HG03354 (cell line): ENCODE measurements around the gene GALM.
"Not testable (repeated sequence)": the region's sequence is repeated elsewhere in the genome, so short reads cannot be mapped to it uniquely, and the experiment has no call there.

Experiments used
- ATAC-seq: cut with Tn5 transposase; IDR thresholded peaks from one replicate; pipeline ENCODE4 v1.9.1; 2021; ENCODE audit warnings: mild to moderate bottlenecking; ENCODE audit not compliant: unreplicated experiment, poor library complexity, severe bottlenecking

Gene GALM

GRCh38 chr2:38665854-38666555 is at the start of gene GALM:
Gene GALM (plus strand): TSS chr2:38666114. CDS start chr2:38666162, 48 bp downstream.
- peak; percentile 64 for ATAC-seq

DNA sequence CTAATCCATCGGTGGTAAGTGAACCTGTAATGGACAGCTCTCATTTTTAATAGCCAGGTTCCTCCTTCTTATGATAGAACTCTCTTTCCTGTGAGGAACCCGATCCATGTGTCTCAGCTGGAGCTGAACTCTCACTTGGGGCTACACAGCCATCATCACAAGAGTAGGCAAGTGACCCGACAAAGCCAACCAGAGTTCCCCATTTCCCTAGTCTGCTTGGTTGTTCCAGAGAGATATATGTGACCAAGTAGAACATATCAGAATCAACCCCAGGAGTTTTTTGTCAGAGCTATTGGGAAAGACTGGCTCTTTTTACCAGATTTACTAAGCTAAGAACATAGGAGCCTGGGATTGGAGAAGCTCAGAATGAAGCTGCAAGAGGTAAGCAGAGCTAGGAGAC is 48.6 kb upstream of the GALM start:
- ATAC-seq = no peak

- peak; percentile 49 for ATAC-seq
Observed at GRCh38 chr2:38619458-38620164, 46.3 kb upstream of the GALM start.

- no peak for ATAC-seq
Observed at GRCh38 chr2:38620282-38620977, 45.5 kb upstream of the GALM start.

- no peak for ATAC-seq
Observed at GRCh38 chr2:38621018-38621417, 44.9 kb upstream of the GALM start.

DNA sequence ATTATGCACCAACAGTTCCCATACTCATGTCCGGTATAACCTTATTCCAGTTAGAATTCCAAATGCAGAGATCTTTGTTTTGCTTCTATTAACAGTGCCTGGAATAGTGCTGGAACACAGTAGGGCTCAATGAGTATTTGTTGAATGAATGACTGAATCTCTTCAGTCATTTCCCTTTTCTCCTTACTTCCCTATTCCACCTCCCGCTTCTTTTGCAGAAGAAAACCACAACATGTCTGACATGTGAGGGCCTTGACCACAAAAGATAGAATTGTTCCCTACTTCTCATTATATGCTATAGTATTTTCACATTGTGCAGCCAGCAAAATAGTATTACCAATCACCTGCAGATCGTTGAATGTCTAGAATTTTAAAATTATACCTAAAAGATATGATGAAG is 43.7 kb upstream of the GALM start:
- no peak for ATAC-seq

- ATAC-seq = no peak
Observed at GRCh38 chr2:38626326-38627035, 39.4 kb upstream of the GALM start.

- ATAC-seq = no peak
Observed at GRCh38 chr2:38627391-38627790, 38.5 kb upstream of the GALM start.

- no peak for ATAC-seq
Observed at GRCh38 chr2:38629684-38630083, 36.2 kb upstream of the GALM start.

GRCh38 chr2:38631976-38632375 is 33.9 kb upstream of the GALM start:
- ATAC-seq = peak; percentile 45

DNA sequence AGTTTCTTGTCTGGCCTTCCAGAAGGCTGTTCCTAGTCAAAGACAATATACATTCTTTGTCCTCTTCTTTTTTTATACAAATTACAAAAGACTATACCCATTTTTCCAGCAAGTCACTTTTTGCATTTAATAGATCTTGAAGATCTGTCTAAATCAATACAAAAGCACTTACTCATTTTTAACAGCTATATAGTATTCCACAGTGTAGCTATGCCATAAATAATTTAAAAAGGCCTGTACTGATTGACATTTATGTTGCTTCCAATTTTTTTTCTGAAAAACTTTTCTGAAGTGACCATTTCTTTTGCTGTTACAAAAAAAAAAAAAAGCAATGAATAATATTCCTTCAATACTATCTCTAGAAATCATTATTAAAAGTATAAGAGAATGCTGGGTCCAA is 32.9 kb upstream of the GALM start:
- ATAC-seq = no peak

GRCh38 chr2:38633895-38634294 is 32.0 kb upstream of the GALM start:
- ATAC-seq = no peak

GRCh38 chr2:38634684-38635083 is 31.2 kb upstream of the GALM start:
- peak; percentile 89 for ATAC-seq

GRCh38 chr2:38635139-38635538 is 30.8 kb upstream of the GALM start:
- no peak for ATAC-seq

DNA sequence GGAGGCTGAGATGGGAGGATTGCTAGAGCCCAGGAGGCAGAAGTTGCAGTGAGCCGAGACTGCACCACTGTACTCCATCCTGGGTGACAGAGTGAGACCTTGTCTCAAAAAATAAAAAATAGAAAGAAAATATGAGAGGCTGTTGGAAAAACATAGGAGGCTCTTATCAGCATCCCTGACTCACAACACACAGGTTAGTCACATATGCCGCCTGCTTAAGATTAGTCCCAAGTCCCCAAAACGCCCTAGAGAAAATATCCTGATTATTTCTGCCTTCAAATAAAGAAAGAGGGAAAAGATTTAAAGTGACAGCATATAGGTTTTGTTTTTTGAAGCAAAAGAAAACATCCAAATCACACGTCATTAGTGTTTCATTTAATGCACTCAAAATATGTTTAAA is 29.8 kb upstream of the GALM start:
- no peak for ATAC-seq

- not testable (repeated sequence) for ATAC-seq
Observed at GRCh38 chr2:38642373-38643017, 23.4 kb upstream of the GALM start.

DNA sequence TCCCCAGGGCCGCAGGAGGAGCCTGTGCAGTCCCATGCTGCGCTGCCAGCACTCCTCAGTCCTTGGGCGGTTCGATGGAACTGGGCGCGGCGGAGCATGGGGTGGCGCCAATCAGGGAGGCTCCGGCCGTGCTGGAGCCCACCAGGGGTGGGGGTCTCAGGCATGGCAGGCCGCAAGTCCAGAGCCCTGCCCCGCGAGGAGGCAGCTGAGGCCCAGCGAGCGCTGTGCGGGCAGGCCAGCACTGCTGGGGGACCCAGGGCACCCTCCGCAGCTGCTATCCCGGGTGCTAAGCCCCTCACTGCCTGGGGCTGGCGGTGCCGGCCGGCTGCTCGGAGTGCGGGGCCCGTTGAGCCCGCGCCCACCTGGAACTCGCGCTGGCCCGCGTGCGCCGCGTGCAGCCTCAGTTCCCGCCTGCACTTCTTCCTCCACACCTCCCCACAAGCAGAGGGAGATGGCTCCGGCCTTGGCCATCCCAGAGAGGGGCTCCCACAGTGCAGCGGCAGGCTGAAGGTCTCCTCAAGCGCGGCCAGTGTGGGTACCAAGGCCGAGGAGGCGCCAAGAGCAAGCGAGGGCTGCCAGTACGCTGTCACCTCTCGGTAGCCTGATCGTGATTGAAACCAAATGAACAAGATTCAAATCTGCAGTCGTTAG is 22.8 kb upstream of the GALM start:
- ATAC-seq = no peak

DNA sequence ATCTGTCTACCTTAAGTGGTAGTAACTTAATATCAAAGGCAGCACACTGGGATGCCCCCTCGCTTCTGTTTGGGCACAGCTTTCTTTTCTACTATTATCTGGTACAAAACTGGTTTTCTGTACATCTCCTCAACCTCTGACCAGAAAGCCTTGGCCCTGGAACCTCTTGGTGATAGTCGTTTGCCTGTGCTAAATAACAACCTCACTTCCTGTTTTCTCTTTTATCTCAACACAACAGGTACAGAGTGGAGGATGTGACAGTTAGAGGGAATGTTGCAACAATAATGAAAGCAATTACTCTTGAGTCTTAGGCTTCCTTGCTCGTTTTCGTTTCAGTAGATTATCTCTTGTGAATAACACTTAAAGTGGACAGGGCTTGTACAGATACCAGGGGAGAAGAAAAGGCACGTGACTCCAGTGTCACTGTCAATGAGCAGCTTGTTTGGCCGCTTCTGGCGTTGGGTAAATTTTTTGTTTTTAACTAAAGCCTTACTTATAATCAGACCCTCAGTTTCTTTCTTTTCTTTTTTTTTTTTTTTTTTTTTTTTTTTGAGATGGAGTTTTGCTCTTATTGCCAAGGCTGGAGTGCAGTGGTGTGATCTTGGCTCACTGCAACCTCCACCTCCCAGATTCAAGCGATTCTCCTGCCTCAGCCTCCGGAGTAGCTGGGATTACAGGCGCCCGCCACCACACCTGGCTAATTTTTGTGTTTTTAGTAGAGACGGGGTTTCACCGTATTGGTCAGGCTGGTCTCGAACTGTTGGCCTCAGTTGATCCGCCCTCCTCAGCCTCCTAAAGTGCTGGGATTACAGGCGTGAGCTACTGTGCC is 22.0 kb upstream of the GALM start:
- ATAC-seq = not testable (repeated sequence)
